ENCODE measurements around the gene THSD8. TPM values are rescaled to one million over a fixed set of nuclear protein-coding genes. Genes with fewer than 3 reads are reported as not detected.

Gene THSD8
- total RNA-seq, 4 donors from 2014 or later = 1.3 TPM; not detected in 3

DNA sequence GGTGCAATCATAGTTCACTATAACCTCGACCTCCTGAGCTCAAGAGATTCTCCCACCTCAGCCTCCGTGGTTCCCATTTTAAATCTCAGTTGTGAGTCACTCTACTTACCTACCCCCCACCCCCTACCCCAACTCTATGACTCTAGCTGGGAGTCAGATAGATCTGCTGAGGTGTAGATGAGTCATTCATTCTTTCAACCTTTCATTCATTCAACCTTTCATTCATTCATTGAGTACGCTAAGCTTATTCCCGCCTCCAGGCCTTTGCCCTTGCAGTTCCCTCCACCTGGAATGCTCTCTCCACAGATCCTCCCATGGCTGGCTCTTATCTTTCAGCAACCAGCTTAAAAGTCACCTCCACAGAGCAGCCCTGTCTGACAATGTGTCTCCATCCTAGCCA lies 35.4 kb downstream of the THSD8 start:
- TF ChIP-seq, protein P1, sequence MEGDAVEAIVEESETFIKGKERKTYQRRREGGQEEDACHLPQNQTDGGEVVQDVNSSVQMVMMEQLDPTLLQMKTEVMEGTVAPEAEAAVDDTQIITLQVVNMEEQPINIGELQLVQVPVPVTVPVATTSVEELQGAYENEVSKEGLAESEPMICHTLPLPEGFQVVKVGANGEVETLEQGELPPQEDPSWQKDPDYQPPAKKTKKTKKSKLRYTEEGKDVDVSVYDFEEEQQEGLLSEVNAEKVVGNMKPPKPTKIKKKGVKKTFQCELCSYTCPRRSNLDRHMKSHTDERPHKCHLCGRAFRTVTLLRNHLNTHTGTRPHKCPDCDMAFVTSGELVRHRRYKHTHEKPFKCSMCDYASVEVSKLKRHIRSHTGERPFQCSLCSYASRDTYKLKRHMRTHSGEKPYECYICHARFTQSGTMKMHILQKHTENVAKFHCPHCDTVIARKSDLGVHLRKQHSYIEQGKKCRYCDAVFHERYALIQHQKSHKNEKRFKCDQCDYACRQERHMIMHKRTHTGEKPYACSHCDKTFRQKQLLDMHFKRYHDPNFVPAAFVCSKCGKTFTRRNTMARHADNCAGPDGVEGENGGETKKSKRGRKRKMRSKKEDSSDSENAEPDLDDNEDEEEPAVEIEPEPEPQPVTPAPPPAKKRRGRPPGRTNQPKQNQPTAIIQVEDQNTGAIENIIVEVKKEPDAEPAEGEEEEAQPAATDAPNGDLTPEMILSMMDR (IDR thresholded peaks at IDR 0.05; ENCODE audit: low read depth) = no peak

DNA sequence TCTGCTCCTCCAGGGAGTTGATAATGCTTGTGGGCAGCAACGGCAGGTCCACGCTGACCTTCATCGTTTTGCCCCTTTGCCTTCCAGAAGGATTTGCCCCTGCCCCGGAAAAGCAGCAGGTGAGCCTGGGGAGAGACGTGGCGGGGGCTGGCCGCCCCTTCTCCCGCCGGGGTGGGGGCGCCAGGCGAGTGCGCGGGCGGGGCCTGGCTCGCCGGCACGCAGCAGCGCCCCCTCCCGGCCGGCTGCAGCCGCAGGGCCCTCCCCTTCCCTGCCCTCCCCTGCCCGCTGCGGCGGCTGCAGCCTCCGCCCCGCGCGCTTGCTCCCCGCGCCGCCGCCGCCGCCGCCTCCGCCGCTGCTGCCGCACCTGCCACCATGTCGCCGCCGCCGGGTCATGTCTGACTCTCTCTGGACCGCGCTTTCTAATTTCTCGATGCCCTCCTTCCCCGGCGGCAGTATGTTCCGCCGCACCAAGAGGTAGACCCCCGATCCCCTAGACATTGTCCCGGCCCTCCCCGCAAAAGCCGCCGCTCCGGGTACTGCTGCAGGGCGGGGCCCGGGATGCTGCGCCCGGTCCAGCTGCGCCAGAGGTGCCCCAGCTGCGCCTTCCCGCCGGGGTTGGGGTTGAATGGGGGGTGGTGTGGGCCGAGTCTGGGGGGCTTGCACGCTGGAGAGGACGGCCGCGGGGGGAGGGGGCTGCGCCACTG lies 36.5 kb downstream of the THSD8 start, which contains the start of gene MAST1:
Gene MAST1, plus strand, starts transcription at position 334 of the 704 bp plus-strand sequence. Its CDS starts 58 bp downstream, at position 392.
- TF ChIP-seq, protein P1 (IDR thresholded peaks at IDR 0.05; ENCODE audit: low read depth) = no peak

DNA sequence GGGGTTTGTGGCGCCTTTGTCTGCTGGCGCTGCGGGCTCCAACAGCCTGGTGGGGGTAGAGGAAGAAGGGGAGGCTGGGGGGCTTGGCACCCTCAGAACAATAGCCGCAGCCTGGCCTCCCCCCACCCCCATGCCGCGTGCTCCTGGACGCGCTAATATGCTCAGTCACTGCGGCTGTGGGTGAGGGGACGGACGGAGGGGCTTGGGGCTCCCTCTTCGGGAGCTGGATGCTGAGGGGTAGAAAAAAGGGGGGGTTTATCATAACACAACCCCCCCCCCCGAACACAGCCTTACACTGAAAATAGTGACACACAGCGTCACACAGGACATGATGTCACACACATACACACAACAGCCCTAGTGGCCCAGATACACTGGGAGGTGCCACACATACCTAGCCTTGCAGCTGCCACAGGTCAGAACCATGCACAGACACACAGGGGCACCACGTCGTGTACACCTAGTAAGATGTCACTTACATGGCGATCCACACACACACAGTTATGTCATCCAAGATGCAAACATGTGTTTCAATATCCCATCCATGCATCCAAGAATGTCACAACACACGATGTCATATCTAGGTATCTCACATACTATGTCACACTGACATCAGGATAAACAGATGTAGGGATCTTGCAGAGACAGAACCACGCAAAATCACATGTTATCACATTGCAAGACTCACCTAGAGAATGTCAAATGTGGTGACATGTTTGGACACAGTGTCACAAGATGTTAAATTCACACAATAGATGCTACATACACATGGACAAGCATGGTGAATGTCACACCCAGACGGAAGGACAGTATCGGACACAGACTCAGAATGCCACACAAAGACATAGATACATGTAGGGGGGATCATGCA lies 37.3 kb downstream of the THSD8 start:
- TF ChIP-seq, protein P1 (IDR thresholded peaks at IDR 0.05; ENCODE audit: low read depth) = no peak

DNA sequence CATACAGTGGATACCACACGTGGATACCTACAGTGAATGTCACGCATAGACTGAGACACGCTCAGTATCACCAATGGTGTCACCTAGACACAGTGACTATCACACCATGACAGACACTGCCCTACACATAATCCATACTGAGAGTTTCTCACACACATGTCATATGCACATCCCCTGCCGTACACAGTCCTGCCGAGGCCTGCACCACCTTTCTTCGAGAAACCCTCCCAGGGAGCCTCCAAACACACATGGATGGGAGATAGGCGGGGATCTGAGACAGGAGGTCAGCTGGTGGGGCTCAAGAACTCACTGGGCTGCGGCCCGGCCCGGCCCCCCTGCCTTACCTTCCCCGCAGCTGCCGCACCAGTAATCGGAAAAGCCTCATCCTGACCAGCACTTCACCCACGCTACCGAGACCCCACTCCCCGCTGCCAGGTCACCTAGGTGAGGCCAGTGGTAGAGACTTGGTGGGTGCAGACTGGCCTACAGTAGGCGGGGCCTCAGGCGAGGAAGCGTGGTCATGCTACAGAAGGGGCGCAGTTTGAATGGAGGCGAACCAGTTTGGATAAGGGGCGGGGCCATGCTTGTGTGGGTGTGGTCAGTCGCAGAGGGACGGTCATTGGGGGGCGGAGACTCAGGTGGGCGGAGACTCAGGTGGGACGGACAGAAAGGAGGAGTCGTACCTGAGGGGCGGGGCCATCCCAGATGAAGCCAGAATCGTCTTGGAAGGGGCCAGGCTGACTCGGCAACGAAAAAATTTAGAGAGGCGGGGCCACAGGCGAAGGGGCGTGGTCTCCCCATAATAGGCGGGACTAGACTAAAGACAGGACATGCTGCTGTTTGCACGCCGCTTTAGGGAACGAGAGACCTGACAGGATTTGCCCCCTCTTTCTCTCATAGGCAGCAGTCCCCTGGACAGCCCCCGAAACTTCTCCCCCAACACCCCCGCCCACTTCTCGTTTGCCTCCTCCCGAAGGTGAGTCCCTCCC lies 38.5 kb downstream of the THSD8 start:
- TF ChIP-seq, protein P1 (IDR thresholded peaks at IDR 0.05; ENCODE audit: low read depth) = no peak

DNA sequence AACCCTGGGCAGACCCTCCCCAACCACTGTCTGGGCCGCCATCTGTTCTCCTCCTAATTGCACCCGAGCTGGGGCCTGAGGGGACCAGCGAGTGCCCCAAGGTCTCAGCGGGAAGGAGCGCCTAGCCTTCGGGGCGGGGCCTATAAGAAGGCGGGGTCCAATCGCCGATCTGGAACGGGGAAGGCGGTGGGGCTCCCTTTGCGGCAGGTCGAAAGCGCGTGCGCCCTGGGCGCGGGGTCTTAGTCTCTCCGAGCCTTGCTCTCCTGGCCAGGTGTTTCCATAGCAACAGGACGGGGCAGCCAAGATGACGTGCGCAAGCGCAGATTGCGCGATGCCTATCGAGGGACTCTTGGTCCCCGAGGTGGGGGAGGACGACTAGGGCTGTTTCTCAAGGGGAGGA lies 39.2 kb downstream of the THSD8 start:
- TF ChIP-seq, protein P1 (IDR thresholded peaks at IDR 0.05; ENCODE audit: low read depth) = no peak

- TF ChIP-seq, protein P1 (IDR thresholded peaks at IDR 0.05; ENCODE audit: low read depth) = no peak
Observed at GRCh38 chr19:12842511-12842910, 40.6 kb downstream of the THSD8 start.

Data from subcutaneous adipose tissue (tissue), 4 donors.